ENCODE results near the gene URGCP. TPM values are rescaled to one million over a fixed set of nuclear protein-coding genes. Genes with fewer than 3 reads are reported as not detected.

Gene URGCP
- total and polyA plus RNA-seq, 2 donors (not counting 1 experiment from before 2014, with no cell fraction given), result 18.3 to 42.1 TPM

GRCh38 chr7:43943417-43944187 is 37.2 kb upstream of the URGCP start:
- H3K27ac ChIP-seq (ENCODE audit: insufficient read depth, low read length), result no peak overlapping the region
- no peak overlapping the region for H3K4me3 ChIP-seq (replicated peaks in 1 of 4; ENCODE audit: control extremely low read depth in 1 of 4, insufficient read depth in 1 of 4, low read depth in 3 of 4, low read length in 4 of 4)
- no peaks in the 10 kb centered on the region for H3K27me3 ChIP-seq (ENCODE audit: control insufficient read depth, insufficient read depth, low read length)
- no peaks in the 10 kb centered on the region for H4K20me1 ChIP-seq (ENCODE audit: control insufficient read depth, extremely low read depth, insufficient read depth, low read length)
- TF ChIP-seq, protein P1, sequence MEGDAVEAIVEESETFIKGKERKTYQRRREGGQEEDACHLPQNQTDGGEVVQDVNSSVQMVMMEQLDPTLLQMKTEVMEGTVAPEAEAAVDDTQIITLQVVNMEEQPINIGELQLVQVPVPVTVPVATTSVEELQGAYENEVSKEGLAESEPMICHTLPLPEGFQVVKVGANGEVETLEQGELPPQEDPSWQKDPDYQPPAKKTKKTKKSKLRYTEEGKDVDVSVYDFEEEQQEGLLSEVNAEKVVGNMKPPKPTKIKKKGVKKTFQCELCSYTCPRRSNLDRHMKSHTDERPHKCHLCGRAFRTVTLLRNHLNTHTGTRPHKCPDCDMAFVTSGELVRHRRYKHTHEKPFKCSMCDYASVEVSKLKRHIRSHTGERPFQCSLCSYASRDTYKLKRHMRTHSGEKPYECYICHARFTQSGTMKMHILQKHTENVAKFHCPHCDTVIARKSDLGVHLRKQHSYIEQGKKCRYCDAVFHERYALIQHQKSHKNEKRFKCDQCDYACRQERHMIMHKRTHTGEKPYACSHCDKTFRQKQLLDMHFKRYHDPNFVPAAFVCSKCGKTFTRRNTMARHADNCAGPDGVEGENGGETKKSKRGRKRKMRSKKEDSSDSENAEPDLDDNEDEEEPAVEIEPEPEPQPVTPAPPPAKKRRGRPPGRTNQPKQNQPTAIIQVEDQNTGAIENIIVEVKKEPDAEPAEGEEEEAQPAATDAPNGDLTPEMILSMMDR (conservative IDR thresholded peaks at IDR 0.05 in 1 of 2, IDR thresholded peaks at IDR 0.05 in 1 of 2; ENCODE audit: low read depth in 1 of 2, low read length in 2 of 2), result no peak
- TF ChIP-seq EZH2 (IDR thresholded peaks at IDR 0.05; ENCODE audit: low read length, missing control alignments), result no peak
- H3K79me2 ChIP-seq (ENCODE audit: control insufficient read depth, insufficient read depth, low read length), result no peaks in the 10 kb centered on the region
- no peaks in the 10 kb centered on the region for H3K4me1 ChIP-seq (ENCODE audit: control insufficient read depth, extremely low read depth, insufficient read depth, low read length)
- no peak overlapping the region for H3K9ac ChIP-seq (ENCODE audit: insufficient read depth, low read length)
- no peak overlapping the region for H3K4me2 ChIP-seq (ENCODE audit: extremely low read depth, insufficient read depth, low read length)
- no peak overlapping the region for H2AFZ ChIP-seq (ENCODE audit: low read length)
- no peaks in the 10 kb centered on the region for H3K9me3 ChIP-seq (ENCODE audit: control insufficient read depth, insufficient read depth, low read depth, low read length)
- no peak for DNase-seq (ENCODE audit: low read depth in 2 of 2)
- no peaks in the 10 kb centered on the region for H3K36me3 ChIP-seq (ENCODE audit: control insufficient read depth, insufficient read depth, low read length)

GRCh38 chr7:43942997-43943396 is 36.6 kb upstream of the URGCP start:
- no peak overlapping the region for H3K4me2 ChIP-seq (ENCODE audit: extremely low read depth, insufficient read depth, low read length)
- no peak overlapping the region for H3K4me3 ChIP-seq (replicated peaks in 1 of 4; ENCODE audit: control extremely low read depth in 1 of 4, insufficient read depth in 1 of 4, low read depth in 3 of 4, low read length in 4 of 4)
- no peaks in the 10 kb centered on the region for H3K27me3 ChIP-seq (ENCODE audit: control insufficient read depth, insufficient read depth, low read length)
- H3K9ac ChIP-seq (ENCODE audit: insufficient read depth, low read length), result no peak overlapping the region
- DNase-seq (ENCODE audit: low read depth in 2 of 2), result no peak
- no peaks in the 10 kb centered on the region for H3K79me2 ChIP-seq (ENCODE audit: control insufficient read depth, insufficient read depth, low read length)
- H2AFZ ChIP-seq (ENCODE audit: low read length), result no peak overlapping the region
- no peak for TF ChIP-seq EZH2 (IDR thresholded peaks at IDR 0.05; ENCODE audit: low read length, missing control alignments)
- TF ChIP-seq, protein P1 (conservative IDR thresholded peaks at IDR 0.05 in 1 of 2, IDR thresholded peaks at IDR 0.05 in 1 of 2; ENCODE audit: low read depth in 1 of 2, low read length in 2 of 2), result no peak
- no peak overlapping the region for H3K27ac ChIP-seq (ENCODE audit: insufficient read depth, low read length)
- no peaks in the 10 kb centered on the region for H3K9me3 ChIP-seq (ENCODE audit: control insufficient read depth, insufficient read depth, low read depth, low read length)
- H3K4me1 ChIP-seq (ENCODE audit: control insufficient read depth, extremely low read depth, insufficient read depth, low read length), result no peaks in the 10 kb centered on the region
- no peaks in the 10 kb centered on the region for H4K20me1 ChIP-seq (ENCODE audit: control insufficient read depth, extremely low read depth, insufficient read depth, low read length)
- no peaks in the 10 kb centered on the region for H3K36me3 ChIP-seq (ENCODE audit: control insufficient read depth, insufficient read depth, low read length)

GRCh38 chr7:43942250-43942649 is 35.9 kb upstream of the URGCP start:
- H2AFZ ChIP-seq (ENCODE audit: low read length), result no peak overlapping the region
- no peak overlapping the region for H3K27ac ChIP-seq (ENCODE audit: insufficient read depth, low read length)
- no peaks in the 10 kb centered on the region for H3K79me2 ChIP-seq (ENCODE audit: control insufficient read depth, insufficient read depth, low read length)
- no peaks in the 10 kb centered on the region for H3K36me3 ChIP-seq (ENCODE audit: control insufficient read depth, insufficient read depth, low read length)
- H4K20me1 ChIP-seq (ENCODE audit: control insufficient read depth, extremely low read depth, insufficient read depth, low read length), result no peaks in the 10 kb centered on the region
- DNase-seq (ENCODE audit: low read depth in 2 of 2), result no peak
- no peak overlapping the region for H3K9ac ChIP-seq (ENCODE audit: insufficient read depth, low read length)
- H3K4me2 ChIP-seq (ENCODE audit: extremely low read depth, insufficient read depth, low read length), result no peak overlapping the region
- no peaks in the 10 kb centered on the region for H3K27me3 ChIP-seq (ENCODE audit: control insufficient read depth, insufficient read depth, low read length)
- TF ChIP-seq, protein P1 (conservative IDR thresholded peaks at IDR 0.05 in 1 of 2, IDR thresholded peaks at IDR 0.05 in 1 of 2; ENCODE audit: low read depth in 1 of 2, low read length in 2 of 2), result no peak
- TF ChIP-seq EZH2 (IDR thresholded peaks at IDR 0.05; ENCODE audit: low read length, missing control alignments), result no peak
- no peak overlapping the region for H3K4me3 ChIP-seq (replicated peaks in 1 of 4; ENCODE audit: control extremely low read depth in 1 of 4, insufficient read depth in 1 of 4, low read depth in 3 of 4, low read length in 4 of 4)
- H3K4me1 ChIP-seq (ENCODE audit: control insufficient read depth, extremely low read depth, insufficient read depth, low read length), result no peaks in the 10 kb centered on the region
- no peaks in the 10 kb centered on the region for H3K9me3 ChIP-seq (ENCODE audit: control insufficient read depth, insufficient read depth, low read depth, low read length)
